Glutamatergic neuron (in vitro differentiated cells): Measurements from ENCODE around the gene PLSCR3. TPM values are rescaled to one million over a fixed set of nuclear protein-coding genes. Genes with fewer than 3 reads are reported as not detected.

ENCODE experiments used
- DNase-seq: peaks from one replicate; pipeline ENCODE4 v3.0.0; 2022
- H3K27ac Mint-ChIP-seq: one replicate; pipeline ENCODE4 v1.8.0; 2020; ENCODE audit warnings: mild to moderate bottlenecking, mixed read lengths, inconsistent platforms; ENCODE audit not compliant: unreplicated experiment
- H3K27me3 Mint-ChIP-seq: one replicate; pipeline ENCODE4 v1.8.0; 2020; ENCODE audit warnings: mild to moderate bottlenecking, moderate library complexity, mixed read lengths, inconsistent platforms; ENCODE audit not compliant: unreplicated experiment
- H3K36me3 Mint-ChIP-seq: one replicate; pipeline ENCODE4 v1.8.0; 2020; ENCODE audit warnings: mild to moderate bottlenecking, mixed read lengths, inconsistent platforms; ENCODE audit not compliant: unreplicated experiment
- H3K4me1 Mint-ChIP-seq: one replicate; pipeline ENCODE4 v1.8.0; 2020; ENCODE audit warnings: mild to moderate bottlenecking, low read depth, mixed read lengths, inconsistent platforms; ENCODE audit not compliant: unreplicated experiment
- H3K4me3 Mint-ChIP-seq: one replicate; pipeline ENCODE4 v1.8.0; 2020; ENCODE audit warnings: mild to moderate bottlenecking, mixed read lengths, inconsistent platforms; ENCODE audit not compliant: unreplicated experiment
- H3K9me3 Mint-ChIP-seq: one replicate; pipeline ENCODE4 v1.8.0; 2020; ENCODE audit warnings: mild to moderate bottlenecking, moderate library complexity, mixed read lengths, inconsistent platforms; ENCODE audit not compliant: unreplicated experiment
- CTCF ChIP-seq: fragments of 200-600 bp; sonication (generic); IDR thresholded peaks from one replicate; pipeline ENCODE4 v1.5.0; 2021; ENCODE audit not compliant: partially characterized antibody, unreplicated experiment
- total RNA-seq: library from RNA; stranded (reverse); fragmentation: NEBNext Ultra II Directional; extraction: Animal tissue kit (Norgen Biotek cat#: 25700); gene quantifications from one replicate; pipeline ENCODE4 v1.2.1, GENCODE V29; 2021; ENCODE audit not compliant: unreplicated experiment

Gene PLSCR3
- total RNA-seq, 1 donor from 2014 or later, result 78.1 TPM

- Mint-ChIP-seq H3K27me3 (peaks cover 27% of the 10 kb centered on the region), H3K4me3 (no peak overlapping the region), H3K27ac (no peak overlapping the region), H3K9me3 (peaks cover 25% of the 10 kb centered on the region), H3K4me1 (peaks cover 3% of the 10 kb centered on the region), H3K36me3 (peaks cover 7% of the 10 kb centered on the region)
- no peak for TF ChIP-seq CTCF
- DNase-seq, result peak; percentile 82
Observed at GRCh38 chr17:7383742-7384488, 10.4 kb downstream of the PLSCR3 start.

- peaks cover 27% of the 10 kb centered on the region for H3K9me3 Mint-ChIP-seq
- no peak overlapping the region for H3K4me3 Mint-ChIP-seq
- no peak for DNase-seq
- H3K4me1 Mint-ChIP-seq, result peaks cover 3% of the 10 kb centered on the region
- peaks cover 8% of the 10 kb centered on the region for H3K36me3 Mint-ChIP-seq
- no peak for TF ChIP-seq CTCF
- no peak overlapping the region for H3K27ac Mint-ChIP-seq
- peaks cover 27% of the 10 kb centered on the region for H3K27me3 Mint-ChIP-seq
Observed at GRCh38 chr17:7383371-7383741, 11.0 kb downstream of the PLSCR3 start.

- Mint-ChIP-seq H3K9me3 (peaks cover 27% of the 10 kb centered on the region), H3K27ac (no peak overlapping the region), H3K4me1 (peaks cover 3% of the 10 kb centered on the region), H3K27me3 (peaks cover 27% of the 10 kb centered on the region), H3K4me3 (no peak overlapping the region), H3K36me3 (peaks cover 8% of the 10 kb centered on the region)
- DNase-seq, result no peak
- no peak for TF ChIP-seq CTCF
Observed at GRCh38 chr17:7382901-7383300, 11.4 kb downstream of the PLSCR3 start.

GRCh38 chr17:7380855-7381683 is 13.3 kb downstream of the PLSCR3 start, which contains the start of gene TNK1:
TNK1 (plus strand) TSS chr17:7381089; CDS start chr17:7382927, 1,838 bp downstream.
- H3K4me3 Mint-ChIP-seq, result peak within 1 kb of the TSS; percentile 63
- H3K9me3 Mint-ChIP-seq, result peaks cover 24% of the 10 kb centered on the region
- H3K27ac Mint-ChIP-seq, result no peak within 1 kb of the TSS

More at GRCh38 chr17:7380855-7381683, 13.3 kb downstream of the PLSCR3 start, which contains the start of gene TNK1:
- H3K4me1 Mint-ChIP-seq, result peaks cover 3% of the 10 kb centered on the region
- DNase-seq, result peak; percentile 29
- H3K27me3 Mint-ChIP-seq, result peaks cover 27% of the 10 kb centered on the region
- TF ChIP-seq CTCF, result no peak
- peaks cover 8% of the 10 kb centered on the region for H3K36me3 Mint-ChIP-seq
